GM12878 (cell line): Measurements from ENCODE around the gene NFE2L2. TPM values are rescaled to one million over a fixed set of nuclear protein-coding genes. Genes with fewer than 3 reads are reported as not detected.
"Not testable (repeated sequence)": the region's sequence is repeated elsewhere in the genome, so short reads cannot be mapped to it uniquely, and the experiment has no call there.

ENCODE experiments used
- ATAC-seq: fragments of 200-7000 bp; cut with Tn5 transposase; 3 replicates; pipeline ENCODE4 v1.9.1; 2020; ENCODE audit warnings: mild to moderate bottlenecking, moderate library complexity
- BruUV-seq: library from RNA; stranded (reverse); fragments of 400-500 nt; replicated peaks from 2 replicates; lab custom pipeline; 2021; lab: Mats Ljungman, UMichigan
- CTCF ChIA-PET: fragments of 300-600 bp; sonication (Branson Sonifier 250); formaldehyde crosslinking; extraction: SDS; loops from one replicate; lab custom pipeline; 2021; ENCODE audit warnings: inconsistent platforms; lab: Yijun Ruan, JAX
- POLR2A ChIA-PET: fragments of 350-600 bp; formaldehyde crosslinking; extraction: SDS; loops from one replicate; lab custom pipeline; 2021; ENCODE audit warnings: inconsistent platforms; lab: Charles Lee
- RAD21 ChIA-PET: fragments of 300-600 bp; sonication (Branson Sonifier 250); formaldehyde crosslinking; loops from one replicate; lab custom pipeline; 2023; ENCODE audit warnings: antibody characterized with exemption; ENCODE audit not compliant: unreplicated experiment; lab: Charles Lee
- SMC1A ChIA-PET: fragments of 300-600 bp; sonication (Branson Sonifier 250); formaldehyde crosslinking; loops from one replicate; lab custom pipeline; 2023; ENCODE audit not compliant: unreplicated experiment, uncharacterized antibody; lab: Charles Lee
- DNase-seq: peaks from one replicate; pipeline ENCODE4 v3.0.0-alpha.2; 2011; ENCODE audit warnings: low read depth, low spot score
- FAIRE-seq: peaks from 3 replicates; lab custom pipeline; 2011; peaks lifted over from hg19 to GRCh38; lab: Jason Lieb, UNC
- H2AFZ ChIP-seq: 2 replicates; pipeline ENCODE4 v1.6.0; 2011; ENCODE audit warnings: low read depth, low read length, control low read depth; ENCODE audit not compliant: control insufficient read depth
- H3K27ac ChIP-seq: 2 replicates; pipeline ENCODE4 v1.5.1; 2011; ENCODE audit warnings: control low read depth; ENCODE audit not compliant: control insufficient read depth, insufficient read depth
- H3K27me3 ChIP-seq, 2 experiments: replicated peaks in 1 of 2; 2 replicates each; pipeline versions ENCODE4 v1.6.0 to v1.6.1; 2011; ENCODE audit warnings: low read length in 1 of 2; ENCODE audit not compliant: control insufficient read depth in 2 of 2, insufficient read depth in 2 of 2
- H3K36me3 ChIP-seq, 2 experiments: 2 replicates each; pipeline ENCODE4 v1.5.1; 2011; ENCODE audit warnings: low read length in 1 of 2; ENCODE audit not compliant: control insufficient read depth in 2 of 2, insufficient read depth in 2 of 2
- H3K4me1 ChIP-seq: 2 replicates; pipeline ENCODE4 v1.6.1; 2011; ENCODE audit warnings: mild to moderate bottlenecking, low read length, moderate library complexity, mixed read lengths; ENCODE audit not compliant: control insufficient read depth, insufficient read depth
- H3K4me2 ChIP-seq: 2 replicates; pipeline ENCODE4 v1.6.0; 2011; ENCODE audit warnings: control low read depth; ENCODE audit not compliant: control insufficient read depth, insufficient read depth
- H3K4me3 ChIP-seq: fragments of 200-600 bp; sonication (generic); 2 replicates; pipeline ENCODE4 v1.5.1; 2016
- H3K79me2 ChIP-seq: 2 replicates; pipeline ENCODE4 v1.6.0; 2011; ENCODE audit warnings: low read length; ENCODE audit not compliant: control insufficient read depth, insufficient read depth
- H3K9ac ChIP-seq: 2 replicates; pipeline ENCODE4 v1.8.0; 2011; ENCODE audit warnings: low read length, control low read depth, mixed read lengths; ENCODE audit not compliant: control insufficient read depth, insufficient read depth
- H3K9me3 ChIP-seq: replicated peaks from 3 replicates; pipeline ENCODE4 v1.5.1; 2011; ENCODE audit warnings: mild to moderate bottlenecking, low read length; ENCODE audit not compliant: control insufficient read depth, insufficient read depth
- H4K20me1 ChIP-seq: 2 replicates; pipeline ENCODE4 v1.6.0; 2011; ENCODE audit not compliant: control insufficient read depth, insufficient read depth
- HDGF ChIP-seq: fragments of 450-650 bp; IDR thresholded peaks from 2 replicates; pipeline ENCODE4 v1.6.1; 2016; ENCODE audit warnings: antibody characterized with exemption
- NBN ChIP-seq: fragments of 450-650 bp; IDR thresholded peaks from 2 replicates; pipeline ENCODE4 v1.6.1; 2016
- POLR2AphosphoS5 ChIP-seq: IDR thresholded peaks from 2 replicates; pipeline ENCODE4 v1.6.1; 2011; ENCODE audit warnings: mild to moderate bottlenecking, low read length, inconsistent platforms
- TARDBP ChIP-seq: IDR thresholded peaks from 2 replicates; pipeline ENCODE4 v1.6.1; 2016; ENCODE audit warnings: borderline replicate concordance
- WGBS: methylation state at CpG from one replicate; pipeline ENCODE4 v1.1.6; 2016; ENCODE audit warnings: low lambda C conversion rate; ENCODE audit not compliant: insufficient replicate concordance, insufficient coverage; ENCODE audit errors: missing lambda C conversion rate; 5-methylcytosine and 5-hydroxymethylcytosine counted together
- in situ Hi-C: fragments of 300-500 bp; cut with MboI; formaldehyde crosslinking; loops from 9 replicates; pipeline ENCODE4 v1.14.3; 2018; ENCODE audit warnings: mixed read lengths
- intact Hi-C: fragments of 100-400 bp; cut with micrococcal nuclease; formaldehyde crosslinking; loops from one replicate; pipeline ENCODE4 v1.14.2; 2022; ENCODE audit not compliant: unreplicated experiment
- polyA plus RNA-seq, 11 experiments: library from polyadenylated mRNA; depleted of rRNA in 4 of 11; unstranded in 6 of 11; stranded (reverse) in 5 of 11; fragments of >200 nt; fragmentation: Nextera tagmentation in 4 of 11; fragmentation: Illumina TruSeq in 1 of 11; extraction: Ambion mirVana in 4 of 11; extraction: Trizol in 1 of 11; gene quantifications; 1 replicate in 1 of 11; 2 replicates in 10 of 11; pipeline versions ENCODE4 v1.2.1 to v1.2.3, GENCODE V29; 2011 to 2016; ENCODE audit warnings: inconsistent platforms in 2 of 11, missing spikeins in 2 of 11, low read depth in 1 of 11
- total RNA-seq, 4 experiments: library from RNA; depleted of rRNA in 3 of 4; stranded (reverse); fragments of >200 nt in 3 of 4; fragmentation: Illumina TruSeq in 1 of 4; extraction: Trizol in 1 of 4; gene quantifications; 2 replicates each; pipeline versions ENCODE4 v1.2.1 to v1.2.3, GENCODE V29; 2013 to 2021

Gene NFE2L2
- total and polyA plus RNA-seq, 10 of the 15 experiments (the other 5 are each of a cell fraction or from before 2014, with no cell fraction given), result 18.4 to 69.8 (median 37.1) TPM

DNA sequence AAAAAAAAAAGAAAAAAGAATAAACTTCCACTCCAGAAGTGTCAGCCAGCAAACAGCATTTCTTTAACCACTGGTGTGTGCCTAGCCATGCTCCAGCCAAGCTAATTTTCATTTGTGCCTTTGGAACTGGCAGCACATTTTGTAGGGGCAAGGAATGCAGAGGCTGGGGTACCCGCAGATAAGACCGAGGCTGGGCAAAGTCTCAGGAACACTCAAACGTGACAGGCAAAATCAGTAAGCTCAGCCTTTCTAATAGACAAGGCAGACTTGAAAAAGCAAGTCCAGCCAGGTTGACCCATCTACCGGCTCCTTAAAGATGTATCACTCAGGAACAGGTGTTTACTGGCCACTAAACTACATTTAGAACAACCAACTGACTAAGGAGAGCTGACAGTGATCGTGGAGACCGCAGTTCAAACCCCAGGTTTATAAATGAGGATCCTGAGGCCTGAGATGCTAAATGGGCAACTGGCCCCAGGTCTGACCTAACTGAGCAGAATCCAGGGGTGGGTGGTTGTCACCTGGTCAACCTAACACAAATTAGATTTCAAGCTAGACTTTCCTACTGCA is 16.7 kb downstream of the NFE2L2 start:
- BruUV-seq, result no TSS peak
- no peak overlapping the region for H3K9ac ChIP-seq
- no peak for TF ChIP-seq HDGF
- TF ChIP-seq TARDBP, result no peak
- no peak for TF ChIP-seq NBN
- TF ChIP-seq POLR2AphosphoS5, result 0 out of 2 replicates have a peak, but pooled peaks have one; percentile 14
- TF ChIP-seq, all 136 proteins: peak for 1
- Histone ChIP-seq H3K9me3 (no peaks in the 10 kb centered on the region), H3K27ac (no peak overlapping the region), H2AFZ (no peak overlapping the region), H3K4me1 (no peaks in the 10 kb centered on the region; the same call in 1 of the 2 replicates), H3K4me3 (no peak overlapping the region), H3K36me3 (peaks cover 0 to 5% of the 10 kb centered on the region in 2 experiments; a peak in 2 of 4 replicates), H3K4me2 (no peak overlapping the region), H3K27me3 (no peaks in the 10 kb centered on the region), H4K20me1 (peaks cover 6% of the 10 kb centered on the region), H3K79me2 (peaks cover 79% of the 10 kb centered on the region)
- CTCF ChIA-PET, result interaction anchor here (1.1 to 2.2 kb wide), 2 partner anchors 8 to 48 kb away, joined by 3 to 4 read pairs; no protein-coding TSS in a partner anchor
- no peak for FAIRE-seq
- RAD21 ChIA-PET, result no interaction called here
- POLR2A ChIA-PET, result interaction anchor here (0.7 kb wide), 1 partner anchor 9 kb away, joined by 7 read pairs; no protein-coding TSS in a partner anchor
- SMC1A ChIA-PET, result interaction anchor here (0.9 to 3.5 kb wide), 3 partner anchors 9 to 84 kb away, joined by 4 to 7 read pairs (median 7); no protein-coding TSS in a partner anchor
- in situ Hi-C loops, result no loop called here
- no peak for ATAC-seq
- no peak for DNase-seq
- intact Hi-C loops, result no loop called here
- WGBS, result over 99% methylated on average over 6 of the region's 6 CpGs

GRCh38 chr2:177246523-177247030 is 17.9 kb downstream of the NFE2L2 start:
- H3K36me3 ChIP-seq, H3K9me3 ChIP-seq, H3K4me1 ChIP-seq, BruUV-seq, ATAC-seq, DNase-seq, H3K4me3 ChIP-seq, H2AFZ ChIP-seq, CTCF ChIA-PET, FAIRE-seq, H3K9ac ChIP-seq, RAD21 ChIA-PET, H3K4me2 ChIP-seq, H4K20me1 ChIP-seq, in situ Hi-C loops, H3K27ac ChIP-seq, H3K27me3 ChIP-seq, intact Hi-C loops: not testable (repeated sequence)
- peaks cover 81% of the 10 kb centered on the region for H3K79me2 ChIP-seq
- whole genome bisulfite sequencing, result 100% methylated on average over 2 of the region's 2 CpGs
- POLR2A ChIA-PET, result interaction anchor here (0.6 kb wide), 2 partner anchors 34 to 1021 kb away, joined by 4 read pairs; no protein-coding TSS in a partner anchor
- SMC1A ChIA-PET, result interaction anchor here (0.8 to 3.5 kb wide), 2 partner anchors 21 to 83 kb away, joined by 3 to 7 read pairs; no protein-coding TSS in a partner anchor
